Measurements from ENCODE around the gene SLC6A9.

The SLC6A9 gene

GRCh38 chr1:44014365-44015104, 16.7 kb downstream of the SLC6A9 start:
- WGBS: 86% methylated on average over 8 of the region's 8 CpGs
- Histone ChIP-seq H3K4me1 (ENCODE audit: insufficient read depth, low read length) (0 out of 2 replicates have a peak, but pooled peaks cover 5% of the 10 kb centered on the region), H3K27ac (ENCODE audit: low read depth, low read length) (no peak overlapping the region), H3K4me3 (ENCODE audit: low read length) (no peak overlapping the region), H3K36me3 (ENCODE audit: insufficient read depth, low read length) (peaks cover 4% of the 10 kb centered on the region; the same call in 1 of the 2 replicates), H3K9ac (ENCODE audit: low read depth, low read length) (no peak overlapping the region), H3K9me3 (ENCODE audit: insufficient read depth, low read depth, low read length) (no peaks in the 10 kb centered on the region), H3K27me3 (ENCODE audit: insufficient read depth, low read length) (no peaks in the 10 kb centered on the region)

- peaks cover 4% of the 10 kb centered on the region; the same call in 1 of the 2 replicates for H3K36me3 ChIP-seq (ENCODE audit: insufficient read depth, low read length)
- no peaks in the 10 kb centered on the region for H3K27me3 ChIP-seq (ENCODE audit: insufficient read depth, low read length)
- 88% methylated on average over 5 of the region's 5 CpGs for WGBS
- no peak overlapping the region for H3K4me3 ChIP-seq (ENCODE audit: low read length)
- no peaks in the 10 kb centered on the region for H3K9me3 ChIP-seq (ENCODE audit: insufficient read depth, low read depth, low read length)
- 0 out of 2 replicates have a peak, but pooled peaks cover 5% of the 10 kb centered on the region for H3K4me1 ChIP-seq (ENCODE audit: insufficient read depth, low read length)
- no peak overlapping the region for H3K9ac ChIP-seq (ENCODE audit: low read depth, low read length)
- no peak overlapping the region for H3K27ac ChIP-seq (ENCODE audit: low read depth, low read length)
Measured at GRCh38 chr1:44013949-44014348, 17.3 kb downstream of the SLC6A9 start.

GRCh38 chr1:44012941-44013609, 18.2 kb downstream of the SLC6A9 start:
- 90% methylated on average over 13 of the region's 13 CpGs for WGBS
- no peaks in the 10 kb centered on the region for H3K9me3 ChIP-seq (ENCODE audit: insufficient read depth, low read depth, low read length)

GRCh38 chr1:44012404-44012803, 18.9 kb downstream of the SLC6A9 start:
- WGBS: 94% methylated on average over 2 of the region's 2 CpGs
- H3K9me3 ChIP-seq (ENCODE audit: insufficient read depth, low read depth, low read length): no peaks in the 10 kb centered on the region
- H3K9ac ChIP-seq (ENCODE audit: low read depth, low read length): no peak overlapping the region
- 0 out of 2 replicates have a peak, but pooled peaks cover 5% of the 10 kb centered on the region for H3K4me1 ChIP-seq (ENCODE audit: insufficient read depth, low read length)
- H3K27ac ChIP-seq (ENCODE audit: low read depth, low read length): no peak overlapping the region
- no peaks in the 10 kb centered on the region; the same call in 1 of the 2 replicates for H3K36me3 ChIP-seq (ENCODE audit: insufficient read depth, low read length)
- no peaks in the 10 kb centered on the region for H3K27me3 ChIP-seq (ENCODE audit: insufficient read depth, low read length)
- H3K4me3 ChIP-seq (ENCODE audit: low read length): no peak overlapping the region

More at GRCh38 chr1:44012941-44013609, 18.2 kb downstream of the SLC6A9 start:
- Histone ChIP-seq H3K9ac (ENCODE audit: low read depth, low read length) (no peak overlapping the region), H3K4me1 (ENCODE audit: insufficient read depth, low read length) (0 out of 2 replicates have a peak, but pooled peaks cover 5% of the 10 kb centered on the region), H3K27ac (ENCODE audit: low read depth, low read length) (no peak overlapping the region), H3K4me3 (ENCODE audit: low read length) (no peak overlapping the region), H3K36me3 (ENCODE audit: insufficient read depth, low read length) (peaks cover 4% of the 10 kb centered on the region; the same call in 1 of the 2 replicates), H3K27me3 (ENCODE audit: insufficient read depth, low read length) (no peaks in the 10 kb centered on the region)

GRCh38 chr1:44010935-44011471, 20.3 kb downstream of the SLC6A9 start:
- H3K36me3 ChIP-seq (ENCODE audit: insufficient read depth, low read length): peaks cover 3% of the 10 kb centered on the region; the same call in 1 of the 2 replicates
- no peak overlapping the region for H3K4me3 ChIP-seq (ENCODE audit: low read length)
- 0 out of 2 replicates have a peak, but pooled peaks cover 5% of the 10 kb centered on the region for H3K4me1 ChIP-seq (ENCODE audit: insufficient read depth, low read length)
- no peak overlapping the region for H3K27ac ChIP-seq (ENCODE audit: low read depth, low read length)
- no peaks in the 10 kb centered on the region for H3K27me3 ChIP-seq (ENCODE audit: insufficient read depth, low read length)
- WGBS: 86% methylated on average over 11 of the region's 11 CpGs
- H3K9me3 ChIP-seq (ENCODE audit: insufficient read depth, low read depth, low read length): no peaks in the 10 kb centered on the region
- no peak overlapping the region for H3K9ac ChIP-seq (ENCODE audit: low read depth, low read length)

GRCh38 chr1:44008259-44008658, 23.0 kb downstream of the SLC6A9 start:
- Histone ChIP-seq H3K9ac (ENCODE audit: low read depth, low read length) (no peak overlapping the region), H3K4me1 (ENCODE audit: insufficient read depth, low read length) (0 out of 2 replicates have a peak, but pooled peaks cover 5% of the 10 kb centered on the region), H3K27me3 (ENCODE audit: insufficient read depth, low read length) (no peaks in the 10 kb centered on the region), H3K9me3 (ENCODE audit: insufficient read depth, low read depth, low read length) (no peaks in the 10 kb centered on the region), H3K4me3 (ENCODE audit: low read length) (no peak overlapping the region), H3K27ac (ENCODE audit: low read depth, low read length) (no peak overlapping the region), H3K36me3 (ENCODE audit: insufficient read depth, low read length) (peaks cover 6% of the 10 kb centered on the region; the same call in 1 of the 2 replicates)
- 93% methylated on average over 11 of the region's 12 CpGs for WGBS

GRCh38 chr1:44002606-44003157, 28.6 kb downstream of the SLC6A9 start:
- Histone ChIP-seq H3K27ac (ENCODE audit: low read depth, low read length) (no peak overlapping the region), H3K4me3 (ENCODE audit: low read length) (no peak overlapping the region), H3K9ac (ENCODE audit: low read depth, low read length) (no peak overlapping the region), H3K9me3 (ENCODE audit: insufficient read depth, low read depth, low read length) (no peaks in the 10 kb centered on the region), H3K36me3 (ENCODE audit: insufficient read depth, low read length) (peaks cover 21% of the 10 kb centered on the region), H3K27me3 (ENCODE audit: insufficient read depth, low read length) (no peaks in the 10 kb centered on the region), H3K4me1 (ENCODE audit: insufficient read depth, low read length) (no peaks in the 10 kb centered on the region)
- WGBS: 84% methylated on average over 14 of the region's 14 CpGs

GRCh38 chr1:44002165-44002564, 29.1 kb downstream of the SLC6A9 start:
- Histone ChIP-seq H3K4me1 (ENCODE audit: insufficient read depth, low read length) (no peaks in the 10 kb centered on the region), H3K36me3 (ENCODE audit: insufficient read depth, low read length) (peaks cover 21% of the 10 kb centered on the region), H3K27me3 (ENCODE audit: insufficient read depth, low read length) (no peaks in the 10 kb centered on the region), H3K9me3 (ENCODE audit: insufficient read depth, low read depth, low read length) (no peaks in the 10 kb centered on the region), H3K9ac (ENCODE audit: low read depth, low read length) (no peak overlapping the region), H3K4me3 (ENCODE audit: low read length) (no peak overlapping the region), H3K27ac (ENCODE audit: low read depth, low read length) (no peak overlapping the region)
- WGBS: 88% methylated on average over 8 of the region's 8 CpGs

- H3K9me3 ChIP-seq (ENCODE audit: insufficient read depth, low read depth, low read length): no peaks in the 10 kb centered on the region
- H3K4me1 ChIP-seq (ENCODE audit: insufficient read depth, low read length): no peaks in the 10 kb centered on the region
- no peak overlapping the region for H3K4me3 ChIP-seq (ENCODE audit: low read length)
- no peak overlapping the region for H3K27ac ChIP-seq (ENCODE audit: low read depth, low read length)
- no peak overlapping the region for H3K9ac ChIP-seq (ENCODE audit: low read depth, low read length)
- no peaks in the 10 kb centered on the region for H3K27me3 ChIP-seq (ENCODE audit: insufficient read depth, low read length)
- 85% methylated on average over 8 of the region's 8 CpGs for WGBS
- peaks cover 18% of the 10 kb centered on the region for H3K36me3 ChIP-seq (ENCODE audit: insufficient read depth, low read length)
Measured at GRCh38 chr1:44000122-44000665, 31.1 kb downstream of the SLC6A9 start.

- no peaks in the 10 kb centered on the region for H3K9me3 ChIP-seq (ENCODE audit: insufficient read depth, low read depth, low read length)
- H3K9ac ChIP-seq (ENCODE audit: low read depth, low read length): no peak overlapping the region
- H3K4me3 ChIP-seq (ENCODE audit: low read length): no peak overlapping the region
- H3K4me1 ChIP-seq (ENCODE audit: insufficient read depth, low read length): no peaks in the 10 kb centered on the region
- H3K27ac ChIP-seq (ENCODE audit: low read depth, low read length): no peak overlapping the region
- 93% methylated on average over 8 of the region's 8 CpGs for WGBS
- H3K27me3 ChIP-seq (ENCODE audit: insufficient read depth, low read length): no peaks in the 10 kb centered on the region
- H3K36me3 ChIP-seq (ENCODE audit: insufficient read depth, low read length): peaks cover 15% of the 10 kb centered on the region
Measured at GRCh38 chr1:43999455-43999854, 31.8 kb downstream of the SLC6A9 start.

GRCh38 chr1:43998000-43998378, 33.3 kb downstream of the SLC6A9 start:
- peaks cover 15% of the 10 kb centered on the region for H3K36me3 ChIP-seq (ENCODE audit: insufficient read depth, low read length)
- no peak overlapping the region for H3K9ac ChIP-seq (ENCODE audit: low read depth, low read length)
- WGBS: 93% methylated on average over 11 of the region's 11 CpGs
- no peaks in the 10 kb centered on the region for H3K27me3 ChIP-seq (ENCODE audit: insufficient read depth, low read length)
- H3K9me3 ChIP-seq (ENCODE audit: insufficient read depth, low read depth, low read length): no peaks in the 10 kb centered on the region
- H3K4me3 ChIP-seq (ENCODE audit: low read length): no peak overlapping the region
- H3K27ac ChIP-seq (ENCODE audit: low read depth, low read length): no peak overlapping the region
- no peaks in the 10 kb centered on the region for H3K4me1 ChIP-seq (ENCODE audit: insufficient read depth, low read length)
